CD14-positive monocyte (primary cell): ENCODE measurements around the gene SH2D4B. TPM values are rescaled to one million over a fixed set of nuclear protein-coding genes. Genes with fewer than 3 reads are reported as not detected.

ENCODE experiments used
- DNase-seq, 3 donors: peaks; one replicate each; pipeline ENCODE4 v3.0.0-alpha.2; 2011 to 2022
- H2AFZ ChIP-seq: 2 replicates; pipeline ENCODE4 v1.6.0; 2012; ENCODE audit warnings: mild to moderate bottlenecking, low read depth, low read length, inconsistent platforms; ENCODE audit not compliant: insufficient read depth, poor library complexity, severe bottlenecking
- H3K27ac ChIP-seq, 2 donors: 1 replicate in 1 of 2; 2 replicates in 1 of 2; pipeline ENCODE4 v1.5.1; 2012 to 2013; ENCODE audit warnings: low read length in 2 of 2, control low read depth in 1 of 2, inconsistent platforms in 1 of 2, low read depth in 1 of 2, mild to moderate bottlenecking in 1 of 2
- H3K27me3 ChIP-seq, 2 donors: one replicate each; pipeline versions ENCODE4 v1.6.0 to v1.6.1; 2011 to 2013; ENCODE audit warnings: low read length in 2 of 2; ENCODE audit not compliant: control insufficient read depth in 2 of 2, insufficient read depth in 2 of 2
- H3K36me3 ChIP-seq, 2 donors: replicated peaks in 1 of 2; 1 replicate in 1 of 2; 2 replicates in 1 of 2; pipeline versions ENCODE4 v1.5.1 to v1.6.1; 2012 to 2013; ENCODE audit warnings: low read length in 2 of 2, control low read depth in 1 of 2, inconsistent platforms in 1 of 2, mild to moderate bottlenecking in 1 of 2; ENCODE audit not compliant: insufficient read depth in 2 of 2, control insufficient read depth in 1 of 2
- H3K4me1 ChIP-seq, 2 donors: 1 replicate in 1 of 2; 2 replicates in 1 of 2; pipeline versions ENCODE4 v1.5.1 to v1.6.1; 2012 to 2013; ENCODE audit warnings: low read length in 2 of 2, control low read depth in 1 of 2, inconsistent platforms in 1 of 2, mild to moderate bottlenecking in 1 of 2, moderate library complexity in 1 of 2; ENCODE audit not compliant: insufficient read depth in 2 of 2, control insufficient read depth in 1 of 2
- H3K4me2 ChIP-seq: replicated peaks from 2 replicates; pipeline ENCODE3; 2012; ENCODE audit warnings: low read length, moderate library complexity, mild to moderate bottlenecking; ENCODE audit not compliant: poor library complexity, severe bottlenecking; ENCODE audit errors: extremely low read depth
- H3K4me3 ChIP-seq, 3 experiments: fragments of 200-600 bp in 1 of 3; sonication (generic) in 1 of 3; replicated peaks in 1 of 3; 1 replicate in 2 of 3; 2 replicates in 1 of 3; pipeline ENCODE4 v1.5.1; 2011 to 2013; ENCODE audit warnings: low read length in 3 of 3, mild to moderate bottlenecking in 3 of 3, control low read depth in 2 of 3, low read depth in 2 of 3, inconsistent platforms in 1 of 3, moderate library complexity in 1 of 3
- H3K79me2 ChIP-seq: 2 replicates; pipeline ENCODE4 v1.6.0; 2012; ENCODE audit warnings: mild to moderate bottlenecking, control low read depth, inconsistent platforms, low read length, moderate library complexity; ENCODE audit not compliant: insufficient read depth
- H3K9ac ChIP-seq: 2 replicates; pipeline ENCODE4 v1.6.0; 2017; ENCODE audit warnings: low read length, mild to moderate bottlenecking; ENCODE audit not compliant: insufficient read depth, poor library complexity, severe bottlenecking
- H3K9me3 ChIP-seq, 2 donors: replicated peaks in 1 of 2; 1 replicate in 1 of 2; 2 replicates in 1 of 2; pipeline versions ENCODE4 v1.5.1 to v1.6.1; 2012 to 2013; ENCODE audit warnings: low read length in 2 of 2, control low read depth in 1 of 2; ENCODE audit not compliant: control insufficient read depth in 1 of 2, insufficient read depth in 1 of 2
- H4K20me1 ChIP-seq: 2 replicates; pipeline ENCODE4 v1.6.0; 2012; ENCODE audit warnings: mild to moderate bottlenecking, low read length, control low read depth, moderate library complexity; ENCODE audit not compliant: insufficient read depth
- H3K27ac Mint-ChIP-seq, 7 donors: one replicate each; pipeline ENCODE4 v1.8.0; 2020; ENCODE audit warnings: mild to moderate bottlenecking in 7 of 7, mixed read lengths in 7 of 7, moderate library complexity in 6 of 7, inconsistent platforms in 2 of 7
- H3K27me3 Mint-ChIP-seq, 3 donors: one replicate each; pipeline ENCODE4 v1.8.0; 2021 to 2022; ENCODE audit warnings: low read depth in 3 of 3, mild to moderate bottlenecking in 3 of 3, mixed read lengths in 3 of 3, moderate library complexity in 3 of 3, inconsistent platforms in 1 of 3
- H3K36me3 Mint-ChIP-seq, 2 donors: one replicate each; pipeline ENCODE4 v1.8.0; 2020; ENCODE audit warnings: mixed read lengths in 2 of 2, inconsistent platforms in 1 of 2, mild to moderate bottlenecking in 1 of 2
- H3K4me1 Mint-ChIP-seq: one replicate; pipeline ENCODE4 v1.8.0; 2020; ENCODE audit warnings: mild to moderate bottlenecking, mixed read lengths
- H3K4me3 Mint-ChIP-seq, 2 donors: one replicate each; pipeline ENCODE4 v1.8.0; 2020; ENCODE audit warnings: mild to moderate bottlenecking in 2 of 2, mixed read lengths in 2 of 2, moderate library complexity in 1 of 2
- H3K9me3 Mint-ChIP-seq, 7 donors: one replicate each; pipeline ENCODE4 v1.8.0; 2020 to 2022; ENCODE audit warnings: mixed read lengths in 7 of 7, mild to moderate bottlenecking in 6 of 7, moderate library complexity in 6 of 7, inconsistent platforms in 2 of 7
- WGBS: methylation state at CpG from one replicate; pipeline ENCODE4 v1.1.5; 2013; ENCODE audit warnings: missing lambda C conversion rate; ENCODE audit not compliant: insufficient coverage; 5-methylcytosine and 5-hydroxymethylcytosine counted together
- intact Hi-C, 2 donors: fragments of 100-400 bp; cut with micrococcal nuclease; formaldehyde crosslinking; loops; one replicate each; pipeline versions ENCODE4 v1.15.0 to v1.15.1; 2023
- polyA plus RNA-seq, 3 donors: library from polyadenylated mRNA; depleted of rRNA in 1 of 3; unstranded in 2 of 3; stranded (reverse) in 1 of 3; fragments of 300-500 nt in 2 of 3; fragments of >200 nt in 1 of 3; fragmentation: Illumina TruSeq in 2 of 3; gene quantifications; 1 replicate in 2 of 3; 2 replicates in 1 of 3; pipeline ENCODE4 v1.2.3, GENCODE V29; 2012 to 2021
- TF ChIP-seq, protein P1 (sequence below): fragments of 200-600 bp; IDR thresholded peaks from one replicate; pipeline ENCODE4 v1.8.0; 2022; ENCODE audit warnings: antibody characterized with exemption, mild to moderate bottlenecking

SH2D4B gene
- polyA plus RNA-seq, 3 donors = 0.01 TPM; not detected in 2

DNA sequence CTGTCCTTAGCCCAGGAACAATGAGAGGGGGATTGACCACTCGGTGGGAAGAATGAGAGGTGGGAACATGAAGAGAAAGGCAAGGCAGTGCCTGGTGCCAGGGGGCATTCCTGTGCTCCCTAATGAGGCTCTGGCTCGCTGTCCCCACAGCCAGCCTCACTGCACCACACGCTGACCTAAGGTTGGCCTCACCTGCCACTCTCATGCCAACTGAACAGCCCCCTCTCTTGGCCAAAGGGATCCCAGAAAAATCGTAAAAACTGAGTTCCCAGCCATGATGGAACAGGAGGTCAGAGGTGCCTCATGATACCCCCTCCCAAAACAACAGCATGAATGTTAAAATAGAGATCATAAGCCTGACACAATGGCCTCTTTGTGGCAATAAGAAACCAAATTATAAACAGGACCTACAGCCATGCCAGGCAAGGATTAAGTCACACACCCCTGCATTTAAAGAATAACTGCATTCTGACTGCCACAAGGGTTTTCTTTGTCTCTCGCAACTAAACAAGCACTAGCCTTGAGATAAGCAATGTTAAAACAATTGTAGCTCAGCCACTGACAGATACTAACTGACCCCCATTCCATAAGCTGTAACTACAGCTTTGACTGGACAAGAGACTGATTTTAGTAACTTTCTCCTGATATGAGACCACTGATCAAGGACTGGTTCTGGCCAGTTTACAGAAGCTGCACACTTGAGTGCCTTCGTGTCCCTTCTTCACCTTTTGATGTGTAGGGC lies 149.2 kb downstream of the SH2D4B start:
- no peaks in the 10 kb centered on the region for H3K9me3 Mint-ChIP-seq

DNA sequence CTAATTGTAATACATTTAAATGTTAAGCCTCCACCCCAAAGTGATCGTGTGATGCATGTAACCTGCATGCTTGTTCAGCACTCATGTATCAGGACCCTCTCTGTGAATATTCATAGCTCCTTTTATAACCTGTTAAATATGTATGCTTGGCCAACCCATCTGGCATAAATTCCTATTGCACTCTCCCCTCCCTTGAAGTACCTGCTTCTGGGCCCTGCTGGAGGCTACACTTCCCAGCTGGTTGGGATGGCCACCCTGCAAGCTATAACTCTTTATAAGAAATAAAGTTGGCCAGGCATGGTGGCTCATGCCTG lies 149.7 kb downstream of the SH2D4B start:
- Histone ChIP-seq H3K4me3 (no peak overlapping the region), H4K20me1 (no peaks in the 10 kb centered on the region), H3K27me3 (peaks cover 0 to 2% of the 10 kb centered on the region in 2 donors), H3K27ac (no peak overlapping the region), H3K4me1 (no peaks in the 10 kb centered on the region), H3K4me2 (no peak overlapping the region), H3K79me2 (no peaks in the 10 kb centered on the region), H2AFZ (no peak overlapping the region), H3K36me3 (no peaks in the 10 kb centered on the region), H3K9me3 (no peaks in the 10 kb centered on the region), H3K9ac (no peak overlapping the region)
- WGBS = no CpG with 5 or more reads among the region's 1 CpG
- no peaks in the 10 kb centered on the region for H3K36me3 Mint-ChIP-seq
- intact Hi-C loops = no loop called here
- no peak overlapping the region for H3K27ac Mint-ChIP-seq
- H3K4me3 Mint-ChIP-seq = no peak overlapping the region
- no peak for DNase-seq
- no peaks in the 10 kb centered on the region for H3K9me3 Mint-ChIP-seq
- H3K4me1 Mint-ChIP-seq = no peaks in the 10 kb centered on the region
- H3K27me3 Mint-ChIP-seq = peaks cover 4 to 9% (median 5%) of the 10 kb centered on the region in 3 donors
- TF ChIP-seq, protein P1, sequence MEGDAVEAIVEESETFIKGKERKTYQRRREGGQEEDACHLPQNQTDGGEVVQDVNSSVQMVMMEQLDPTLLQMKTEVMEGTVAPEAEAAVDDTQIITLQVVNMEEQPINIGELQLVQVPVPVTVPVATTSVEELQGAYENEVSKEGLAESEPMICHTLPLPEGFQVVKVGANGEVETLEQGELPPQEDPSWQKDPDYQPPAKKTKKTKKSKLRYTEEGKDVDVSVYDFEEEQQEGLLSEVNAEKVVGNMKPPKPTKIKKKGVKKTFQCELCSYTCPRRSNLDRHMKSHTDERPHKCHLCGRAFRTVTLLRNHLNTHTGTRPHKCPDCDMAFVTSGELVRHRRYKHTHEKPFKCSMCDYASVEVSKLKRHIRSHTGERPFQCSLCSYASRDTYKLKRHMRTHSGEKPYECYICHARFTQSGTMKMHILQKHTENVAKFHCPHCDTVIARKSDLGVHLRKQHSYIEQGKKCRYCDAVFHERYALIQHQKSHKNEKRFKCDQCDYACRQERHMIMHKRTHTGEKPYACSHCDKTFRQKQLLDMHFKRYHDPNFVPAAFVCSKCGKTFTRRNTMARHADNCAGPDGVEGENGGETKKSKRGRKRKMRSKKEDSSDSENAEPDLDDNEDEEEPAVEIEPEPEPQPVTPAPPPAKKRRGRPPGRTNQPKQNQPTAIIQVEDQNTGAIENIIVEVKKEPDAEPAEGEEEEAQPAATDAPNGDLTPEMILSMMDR = no peak

More for the DNA sequence above, 149.2 kb downstream of the SH2D4B start:
- H3K9me3 ChIP-seq = no peaks in the 10 kb centered on the region
- H3K4me3 ChIP-seq = no peak overlapping the region
- no peaks in the 10 kb centered on the region for H4K20me1 ChIP-seq
- H2AFZ ChIP-seq = no peak overlapping the region
- peaks cover 4 to 9% (median 5%) of the 10 kb centered on the region in 3 donors for H3K27me3 Mint-ChIP-seq
- H3K27ac ChIP-seq = no peak overlapping the region
- H3K4me1 ChIP-seq = no peaks in the 10 kb centered on the region
- no peak overlapping the region for H3K4me3 Mint-ChIP-seq
- H3K36me3 Mint-ChIP-seq = no peaks in the 10 kb centered on the region
- H3K79me2 ChIP-seq = no peaks in the 10 kb centered on the region
- H3K27me3 ChIP-seq = peaks cover 0 to 2% of the 10 kb centered on the region in 2 donors
- no peak for DNase-seq
- no peak overlapping the region for H3K4me2 ChIP-seq
- no peak overlapping the region for H3K9ac ChIP-seq
- no peaks in the 10 kb centered on the region for H3K36me3 ChIP-seq
- WGBS = 92% methylated on average over 5 of the region's 6 CpGs
- H3K4me1 Mint-ChIP-seq = no peaks in the 10 kb centered on the region
- TF ChIP-seq, protein P1 = no peak
- H3K27ac Mint-ChIP-seq = no peak overlapping the region
- intact Hi-C loops = no loop called here
